IPS-20b (cell line): ENCODE results near the gene DPP3.

Experiments used
- H3K27ac ChIP-seq: one replicate; pipeline ENCODE4 v1.5.1; 2013; ENCODE audit warnings: low read length
- H3K27me3 ChIP-seq: 2 replicates; pipeline ENCODE4 v1.6.1; 2013; ENCODE audit warnings: mild to moderate bottlenecking, low read length, inconsistent platforms; ENCODE audit not compliant: insufficient read depth
- H3K36me3 ChIP-seq: 2 replicates; pipeline ENCODE4 v1.6.1; 2013; ENCODE audit warnings: low read depth, mild to moderate bottlenecking, inconsistent platforms, low read length, moderate library complexity; ENCODE audit not compliant: insufficient read depth
- H3K4me1 ChIP-seq: 2 replicates; pipeline ENCODE4 v1.6.1; 2013; ENCODE audit warnings: mild to moderate bottlenecking, control low read depth, inconsistent platforms, low read length, moderate library complexity; ENCODE audit not compliant: insufficient read depth
- H3K4me3 ChIP-seq: 2 replicates; pipeline ENCODE4 v1.5.1; 2013; ENCODE audit warnings: mild to moderate bottlenecking, low read length, inconsistent platforms
- H3K9ac ChIP-seq: 2 replicates; pipeline ENCODE4 v1.6.1; 2013; ENCODE audit warnings: low read depth, mild to moderate bottlenecking, inconsistent platforms, low read length, moderate library complexity
- H3K9me3 ChIP-seq: 2 replicates; pipeline ENCODE4 v1.6.1; 2013; ENCODE audit warnings: mild to moderate bottlenecking, low read depth, low read length, inconsistent platforms; ENCODE audit not compliant: insufficient read depth

Gene DPP3

GRCh38 chr11:66491315-66491935, 11.2 kb downstream of the DPP3 start:
- Histone ChIP-seq H3K9me3 (no peaks in the 10 kb centered on the region), H3K4me1 (peaks cover 3% of the 10 kb centered on the region; the same call in 1 of the 2 replicates), H3K36me3 (peaks cover 59% of the 10 kb centered on the region), H3K4me3 (no peak overlapping the region), H3K9ac (peak overlapping the region; percentile 5; the same call in 1 of the 2 replicates), H3K27ac (peak overlapping the region; percentile 45), H3K27me3 (no peaks in the 10 kb centered on the region)

- Histone ChIP-seq H3K4me3 (no peak overlapping the region), H3K4me1 (peaks cover 3% of the 10 kb centered on the region; the same call in 1 of the 2 replicates), H3K36me3 (peaks cover 63% of the 10 kb centered on the region), H3K27me3 (no peaks in the 10 kb centered on the region), H3K27ac (peak overlapping the region; percentile 45), H3K9ac (peak overlapping the region; percentile 5; the same call in 1 of the 2 replicates), H3K9me3 (no peaks in the 10 kb centered on the region)
Observed at GRCh38 chr11:66492161-66492865, 12.1 kb downstream of the DPP3 start.

GRCh38 chr11:66493130-66493529, 12.9 kb downstream of the DPP3 start:
- peaks cover 3% of the 10 kb centered on the region; the same call in 1 of the 2 replicates for H3K4me1 ChIP-seq
- H3K9ac ChIP-seq: no peak overlapping the region
- H3K27me3 ChIP-seq: no peaks in the 10 kb centered on the region
- H3K9me3 ChIP-seq: no peaks in the 10 kb centered on the region
- peaks cover 59% of the 10 kb centered on the region for H3K36me3 ChIP-seq
- no peak overlapping the region for H3K27ac ChIP-seq
- no peak overlapping the region for H3K4me3 ChIP-seq

GRCh38 chr11:66494458-66494857, 14.2 kb downstream of the DPP3 start:
- H3K4me3 ChIP-seq: no peak overlapping the region
- peaks cover 3% of the 10 kb centered on the region; the same call in 1 of the 2 replicates for H3K4me1 ChIP-seq
- no peaks in the 10 kb centered on the region for H3K9me3 ChIP-seq
- H3K9ac ChIP-seq: no peak overlapping the region
- no peak overlapping the region for H3K27ac ChIP-seq
- peaks cover 54% of the 10 kb centered on the region for H3K36me3 ChIP-seq
- no peaks in the 10 kb centered on the region for H3K27me3 ChIP-seq

- Histone ChIP-seq H3K4me1 (peaks cover 3% of the 10 kb centered on the region; the same call in 1 of the 2 replicates), H3K4me3 (no peak overlapping the region), H3K9ac (no peak overlapping the region), H3K36me3 (peaks cover 50% of the 10 kb centered on the region), H3K27me3 (no peaks in the 10 kb centered on the region), H3K9me3 (no peaks in the 10 kb centered on the region), H3K27ac (no peak overlapping the region)
Observed at GRCh38 chr11:66494935-66495334, 14.7 kb downstream of the DPP3 start.

- H3K27me3 ChIP-seq: no peaks in the 10 kb centered on the region
- no peak overlapping the region for H3K4me3 ChIP-seq
- H3K36me3 ChIP-seq: peaks cover 55% of the 10 kb centered on the region
- no peak overlapping the region for H3K27ac ChIP-seq
- peaks cover 3% of the 10 kb centered on the region; the same call in 1 of the 2 replicates for H3K4me1 ChIP-seq
- H3K9me3 ChIP-seq: no peaks in the 10 kb centered on the region
- H3K9ac ChIP-seq: no peak overlapping the region
Observed at GRCh38 chr11:66495401-66495854, 15.2 kb downstream of the DPP3 start.

- H3K4me3 ChIP-seq: no peak overlapping the region
- no peaks in the 10 kb centered on the region for H3K9me3 ChIP-seq
- no peak overlapping the region for H3K9ac ChIP-seq
- H3K27ac ChIP-seq: no peak overlapping the region
- no peaks in the 10 kb centered on the region for H3K4me1 ChIP-seq
- peaks cover 47% of the 10 kb centered on the region for H3K36me3 ChIP-seq
- no peaks in the 10 kb centered on the region for H3K27me3 ChIP-seq
Observed at GRCh38 chr11:66497206-66497605, 17.0 kb downstream of the DPP3 start.

- H3K27me3 ChIP-seq: no peaks in the 10 kb centered on the region
- H3K4me3 ChIP-seq: no peak overlapping the region
- no peaks in the 10 kb centered on the region for H3K4me1 ChIP-seq
- H3K36me3 ChIP-seq: peaks cover 36% of the 10 kb centered on the region
- H3K27ac ChIP-seq: no peak overlapping the region
- no peaks in the 10 kb centered on the region for H3K9me3 ChIP-seq
- no peak overlapping the region for H3K9ac ChIP-seq
Observed at GRCh38 chr11:66498506-66498905, 18.3 kb downstream of the DPP3 start.

GRCh38 chr11:66505276-66505816, 25.1 kb downstream of the DPP3 start:
- no peak overlapping the region for H3K9ac ChIP-seq
- H3K27me3 ChIP-seq: no peaks in the 10 kb centered on the region
- no peak overlapping the region for H3K27ac ChIP-seq
- H3K4me3 ChIP-seq: no peak overlapping the region
- H3K36me3 ChIP-seq: peaks cover 23% of the 10 kb centered on the region; the same call in 1 of the 2 replicates
- no peaks in the 10 kb centered on the region for H3K4me1 ChIP-seq
- H3K9me3 ChIP-seq: no peaks in the 10 kb centered on the region

GRCh38 chr11:66509131-66509561, 28.9 kb downstream of the DPP3 start:
- Histone ChIP-seq H3K4me1 (peaks cover 4% of the 10 kb centered on the region; the same call in 1 of the 2 replicates), H3K27ac (no peak overlapping the region), H3K36me3 (peaks cover 18% of the 10 kb centered on the region; the same call in 1 of the 2 replicates), H3K9ac (no peak overlapping the region), H3K4me3 (no peak overlapping the region), H3K9me3 (no peaks in the 10 kb centered on the region), H3K27me3 (no peaks in the 10 kb centered on the region)

GRCh38 chr11:66510271-66510989, 30.2 kb downstream of the DPP3 start, which contains the start of gene BBS1:
BBS1 (plus strand) TSS chr11:66510635; CDS start chr11:66510660, 25 bp downstream.
- Histone ChIP-seq H3K9me3 (no peaks in the 10 kb centered on the region), H3K4me1 (peaks cover 4% of the 10 kb centered on the region; the same call in 1 of the 2 replicates), H3K4me3 (peak within 1 kb of the TSS; percentile 80), H3K36me3 (peaks cover 11% of the 10 kb centered on the region; the same call in 1 of the 2 replicates), H3K27me3 (no peaks in the 10 kb centered on the region), H3K9ac (peak within 1 kb of the TSS; percentile 75), H3K27ac (peak within 1 kb of the TSS; percentile 6)
